Uterus (tissue), 2 donors: ENCODE results near the gene UBE2D2.
A peak's percentile ranks its signal among the peaks of the same experiment; 100 is the strongest.

Experiments
- CTCF ChIP-seq, 4 experiments: fragments of 200-600 bp in 2 of 4; fragments of 450-650 bp in 2 of 4; sonication (generic) in 2 of 4; IDR thresholded peaks; one replicate each; pipeline ENCODE4 v1.5.1; 2016 to 2019; ENCODE audit warnings: antibody characterized with exemption in 4 of 4, mild to moderate bottlenecking in 2 of 4, moderate library complexity in 1 of 4
- POLR2A ChIP-seq, 2 donors: fragments of 450-650 bp; IDR thresholded peaks; one replicate each; pipeline ENCODE4 v1.6.1; 2016; ENCODE audit warnings: antibody characterized with exemption in 2 of 2, mild to moderate bottlenecking in 1 of 2, moderate library complexity in 1 of 2

GRCh38 chr5:139637438-139638089 lies 76.4 kb downstream of the UBE2D2 start:
- TF ChIP-seq CTCF (IDR thresholded peaks at IDR 0.05) (peak in 3 of 4 experiments; percentile 23 to 54 (median 34)), POLR2A (IDR thresholded peaks at IDR 0.05) (peak in 1 of 2 donors; percentile 65)
